ENCODE measurements around the gene ARSI.

DNA sequence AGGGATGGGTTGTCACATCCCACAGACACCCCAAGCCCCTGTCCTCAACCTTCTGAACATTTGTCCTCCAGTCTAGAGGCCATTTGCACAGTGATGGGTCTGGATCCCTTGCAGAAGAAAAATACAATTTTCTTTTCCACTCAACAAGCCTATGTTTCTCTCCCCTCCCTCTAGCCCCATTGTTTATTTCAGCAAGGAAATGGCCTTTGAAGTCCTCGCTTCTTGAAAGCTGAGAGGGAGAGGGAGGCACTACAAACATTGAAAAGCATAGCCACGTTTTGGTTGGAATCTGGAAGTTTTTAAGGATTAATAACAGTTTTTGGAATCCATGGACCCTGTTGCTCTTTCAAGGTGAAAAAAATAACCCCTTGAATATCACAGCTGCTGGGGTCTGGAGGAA, 24.0 kb upstream of the ARSI start:
- TF ChIP-seq L3MBTL2 (conservative IDR thresholded peaks at IDR 0.05) (no peak), TARDBP (IDR thresholded peaks at IDR 0.05) (no peak), HDGF (IDR thresholded peaks at IDR 0.05; ENCODE audit: borderline replicate concordance) (no peak), LEF1 (IDR thresholded peaks at IDR 0.05; ENCODE audit: borderline replicate concordance) (no peak)
